Measurements from ENCODE around the gene PCK1. TPM values are rescaled to one million over a fixed set of nuclear protein-coding genes. Genes with fewer than 3 reads are reported as not detected.

Gene PCK1
- total RNA-seq, 1 donor = not detected

GRCh38 chr20:57564180-57564802 is 3.4 kb downstream of the PCK1 start:
- Histone ChIP-seq H3K36me3 (ENCODE audit: insufficient read depth, low read length) (no peaks in the 10 kb centered on the region), H3K4me1 (ENCODE audit: insufficient read depth, low read length) (no peaks in the 10 kb centered on the region), H4K20me1 (ENCODE audit: insufficient read depth, low read length) (no peaks in the 10 kb centered on the region), H3K27me3 (ENCODE audit: insufficient read depth, low read length) (peaks cover 11% of the 10 kb centered on the region), H3K4me2 (ENCODE audit: insufficient read depth, low read length) (no peak overlapping the region), H3K27ac (ENCODE audit: low read depth, low read length) (no peak overlapping the region), H3K4me3 (ENCODE audit: insufficient read depth, low read length) (no peak overlapping the region), H3K9me3 (ENCODE audit: low read depth, low read length) (no peaks in the 10 kb centered on the region), H3K79me2 (ENCODE audit: insufficient read depth, low read length) (no peaks in the 10 kb centered on the region), H2AFZ (ENCODE audit: low read length) (no peak overlapping the region)
- DNase-seq (ENCODE audit: insufficient read length, low spot score, missing footprints) = peak; percentile 13
- TF ChIP-seq CTCF (IDR thresholded peaks at IDR 0.05; ENCODE audit: extremely low read depth, low read depth, low read length) = no peak

- no peak overlapping the region for H2AFZ ChIP-seq (ENCODE audit: low read length)
- DNase-seq (ENCODE audit: insufficient read length, low spot score, missing footprints) = peak; percentile 4
- no peaks in the 10 kb centered on the region for H3K4me1 ChIP-seq (ENCODE audit: insufficient read depth, low read length)
- H3K4me2 ChIP-seq (ENCODE audit: insufficient read depth, low read length) = no peak overlapping the region
- no peak for TF ChIP-seq CTCF (IDR thresholded peaks at IDR 0.05; ENCODE audit: extremely low read depth, low read depth, low read length)
- H3K79me2 ChIP-seq (ENCODE audit: insufficient read depth, low read length) = no peaks in the 10 kb centered on the region
- no peaks in the 10 kb centered on the region for H4K20me1 ChIP-seq (ENCODE audit: insufficient read depth, low read length)
- no peaks in the 10 kb centered on the region for H3K9me3 ChIP-seq (ENCODE audit: low read depth, low read length)
- H3K36me3 ChIP-seq (ENCODE audit: insufficient read depth, low read length) = no peaks in the 10 kb centered on the region
- H3K27me3 ChIP-seq (ENCODE audit: insufficient read depth, low read length) = peaks cover 17% of the 10 kb centered on the region
- H3K4me3 ChIP-seq (ENCODE audit: insufficient read depth, low read length) = no peak overlapping the region
- no peak overlapping the region for H3K27ac ChIP-seq (ENCODE audit: low read depth, low read length)
Measured at GRCh38 chr20:57564951-57565642, 4.2 kb downstream of the PCK1 start.

- Histone ChIP-seq H3K9me3 (ENCODE audit: low read depth, low read length) (no peaks in the 10 kb centered on the region), H3K79me2 (ENCODE audit: insufficient read depth, low read length) (no peaks in the 10 kb centered on the region), H4K20me1 (ENCODE audit: insufficient read depth, low read length) (no peaks in the 10 kb centered on the region), H3K4me1 (ENCODE audit: insufficient read depth, low read length) (no peaks in the 10 kb centered on the region), H3K27ac (ENCODE audit: low read depth, low read length) (no peak overlapping the region), H3K4me2 (ENCODE audit: insufficient read depth, low read length) (no peak overlapping the region), H3K27me3 (ENCODE audit: insufficient read depth, low read length) (peaks cover 16% of the 10 kb centered on the region), H3K36me3 (ENCODE audit: insufficient read depth, low read length) (no peaks in the 10 kb centered on the region), H3K4me3 (ENCODE audit: insufficient read depth, low read length) (no peak overlapping the region), H2AFZ (ENCODE audit: low read length) (no peak overlapping the region)
- no peak for TF ChIP-seq CTCF (IDR thresholded peaks at IDR 0.05; ENCODE audit: extremely low read depth, low read depth, low read length)
- peak; percentile 69 for DNase-seq (ENCODE audit: insufficient read length, low spot score, missing footprints)
Measured at GRCh38 chr20:57566399-57566798, 5.5 kb downstream of the PCK1 start.

- H3K9me3 ChIP-seq (ENCODE audit: low read depth, low read length) = no peaks in the 10 kb centered on the region
- no peaks in the 10 kb centered on the region for H3K4me1 ChIP-seq (ENCODE audit: insufficient read depth, low read length)
- no peak overlapping the region for H3K4me2 ChIP-seq (ENCODE audit: insufficient read depth, low read length)
- H2AFZ ChIP-seq (ENCODE audit: low read length) = no peak overlapping the region
- no peaks in the 10 kb centered on the region for H3K36me3 ChIP-seq (ENCODE audit: insufficient read depth, low read length)
- DNase-seq (ENCODE audit: insufficient read length, low spot score, missing footprints) = peak; percentile 4
- no peak overlapping the region for H3K27ac ChIP-seq (ENCODE audit: low read depth, low read length)
- H4K20me1 ChIP-seq (ENCODE audit: insufficient read depth, low read length) = no peaks in the 10 kb centered on the region
- H3K79me2 ChIP-seq (ENCODE audit: insufficient read depth, low read length) = no peaks in the 10 kb centered on the region
- H3K4me3 ChIP-seq (ENCODE audit: insufficient read depth, low read length) = no peak overlapping the region
- TF ChIP-seq CTCF (IDR thresholded peaks at IDR 0.05; ENCODE audit: extremely low read depth, low read depth, low read length) = no peak
- peaks cover 16% of the 10 kb centered on the region for H3K27me3 ChIP-seq (ENCODE audit: insufficient read depth, low read length)
Measured at GRCh38 chr20:57566803-57567459, 6.0 kb downstream of the PCK1 start.
